GM12891 (cell line): ENCODE results near the gene RPL32.

ENCODE experiments used
- PAX5 ChIP-seq: IDR thresholded peaks from 2 replicates; pipeline ENCODE4 v1.6.1; 2011; ENCODE audit warnings: low read length, moderate library complexity, mild to moderate bottlenecking; ENCODE audit not compliant: insufficient read depth, severe bottlenecking
- POLR2A ChIP-seq: IDR thresholded peaks from 2 replicates; pipeline ENCODE4 v1.6.1; 2011; ENCODE audit warnings: low read depth, low read length, control low read depth
- POLR2AphosphoS5 ChIP-seq: IDR thresholded peaks from 2 replicates; pipeline ENCODE4 v1.6.1; 2011; ENCODE audit warnings: low read depth, low read length, control low read depth
- SPI1 ChIP-seq: IDR thresholded peaks from 2 replicates; pipeline ENCODE4 v1.6.1; 2011; ENCODE audit warnings: low read depth, low read length, control low read depth
- TAF1 ChIP-seq: IDR thresholded peaks from 2 replicates; pipeline ENCODE4 v1.6.1; 2011; ENCODE audit warnings: low read depth, low read length, control low read depth

DNA sequence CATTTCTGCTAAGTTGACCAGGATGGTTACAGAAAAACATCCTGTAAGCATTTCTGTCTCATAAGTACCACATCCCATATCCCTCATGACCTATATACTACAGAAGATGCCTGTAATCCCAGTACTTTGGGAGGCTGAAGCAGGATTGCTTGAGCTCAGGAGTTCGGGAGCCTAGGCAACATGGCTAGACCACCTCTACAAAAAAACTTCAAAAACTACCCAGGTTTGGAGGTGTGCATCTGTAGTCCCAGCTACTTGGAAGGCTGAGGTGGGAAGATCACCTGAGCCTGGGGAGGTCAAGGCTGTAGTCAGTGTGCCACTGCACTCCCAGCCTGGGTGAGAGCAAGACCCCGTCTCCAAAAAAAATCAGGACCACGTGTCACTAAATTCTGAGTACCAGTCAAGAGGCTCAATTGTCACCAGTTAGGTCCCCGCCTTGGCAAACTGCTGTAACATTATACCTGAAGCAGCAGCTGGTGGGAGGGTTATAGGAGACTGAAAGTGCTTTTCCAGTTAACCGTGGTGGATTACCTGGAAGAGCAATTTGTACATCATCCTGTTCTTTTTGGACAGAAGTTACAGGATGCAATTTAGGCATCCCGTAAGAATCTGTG is 6.2 kb downstream of the RPL32 start:
- no peak for TF ChIP-seq SPI1
- TF ChIP-seq POLR2A: no peak
- peak; percentile 26 for TF ChIP-seq POLR2AphosphoS5
- TF ChIP-seq TAF1: no peak
- TF ChIP-seq PAX5: no peak
